SK-N-SH treated with all-trans-retinoic acid at 6 μM for 48 hours (cell line): ENCODE results near the gene MBNL2.

Source experiments
- ATAC-seq: fragments of 200-7000 bp; cut with Tn5 transposase; 3 replicates; pipeline ENCODE4 v1.9.1; 2020; ENCODE audit warnings: mild to moderate bottlenecking, moderate library complexity
- ARNTL ChIP-seq: fragments of 450-650 bp; formaldehyde crosslinking; IDR thresholded peaks from 2 replicates; pipeline ENCODE4 v1.5.0; 2020; ENCODE audit warnings: low read depth, mild to moderate bottlenecking, moderate library complexity, borderline replicate concordance
- CSRNP3 ChIP-seq: fragments of 250-450 bp; sonication (Bioruptor Pico); IDR thresholded peaks from 2 replicates; pipeline ENCODE4 v1.5.1; 2021; ENCODE audit warnings: mild to moderate bottlenecking, moderate library complexity
- ESRRG ChIP-seq: fragments of 250-450 bp; sonication (Bioruptor Pico); IDR thresholded peaks from 2 replicates; pipeline ENCODE4 v1.6.1; 2021; ENCODE audit warnings: mild to moderate bottlenecking
- GLIS3 ChIP-seq: fragments of 250-450 bp; sonication (Bioruptor Pico); IDR thresholded peaks from 2 replicates; pipeline ENCODE4 v1.5.0; 2020; ENCODE audit warnings: mild to moderate bottlenecking, moderate library complexity
- ISL1 ChIP-seq: fragments of 250-450 bp; sonication (Bioruptor Pico); IDR thresholded peaks from 2 replicates; pipeline ENCODE4 v2.1.2; 2022; ENCODE audit warnings: mild to moderate bottlenecking, moderate library complexity
- OSR1 ChIP-seq: fragments of 250-450 bp; sonication (Bioruptor Pico); IDR thresholded peaks from 2 replicates; pipeline ENCODE4 v1.8.0; 2022; ENCODE audit warnings: moderate library complexity, mild to moderate bottlenecking, inconsistent platforms
- PATZ1 ChIP-seq: fragments of 250-450 bp; sonication (Bioruptor Pico); IDR thresholded peaks from 2 replicates; pipeline ENCODE4 v1.8.0; 2020; ENCODE audit warnings: mild to moderate bottlenecking, moderate library complexity, borderline replicate concordance
- PPARA ChIP-seq: fragments of 250-450 bp; sonication (Bioruptor Pico); IDR thresholded peaks from 2 replicates; pipeline ENCODE4 v1.5.0; 2020; ENCODE audit warnings: mild to moderate bottlenecking, borderline replicate concordance
- RARB ChIP-seq: fragments of 250-450 bp; sonication (Bioruptor Pico); IDR thresholded peaks from 2 replicates; pipeline ENCODE4 v1.8.0; 2021; ENCODE audit warnings: mild to moderate bottlenecking, moderate library complexity
- SNAI2 ChIP-seq: fragments of 250-450 bp; sonication (Bioruptor Pico); IDR thresholded peaks from 2 replicates; pipeline ENCODE4 v1.5.0; 2020; ENCODE audit warnings: mild to moderate bottlenecking, moderate library complexity
- TCF4 ChIP-seq: fragments of 250-450 bp; sonication (Bioruptor Pico); IDR thresholded peaks from 2 replicates; pipeline ENCODE4 v1.8.0; 2021; ENCODE audit warnings: mild to moderate bottlenecking, moderate library complexity, borderline replicate concordance
- TOX ChIP-seq: fragments of 250-450 bp; sonication (Bioruptor Pico); IDR thresholded peaks from 2 replicates; pipeline ENCODE4 v1.8.0; 2021; ENCODE audit warnings: mild to moderate bottlenecking, moderate library complexity, borderline replicate concordance
- TSHZ2 ChIP-seq: fragments of 250-450 bp; sonication (Bioruptor Pico); IDR thresholded peaks from 2 replicates; pipeline ENCODE4 v1.5.0; 2020; ENCODE audit warnings: mild to moderate bottlenecking, moderate library complexity
- ZFP3 ChIP-seq: fragments of 250-450 bp; sonication (Bioruptor Pico); IDR thresholded peaks from 2 replicates; pipeline ENCODE4 v1.5.0; 2020; ENCODE audit warnings: mild to moderate bottlenecking, moderate library complexity
- ZFP30 ChIP-seq: fragments of 450-650 bp; formaldehyde crosslinking; IDR thresholded peaks from 2 replicates; pipeline ENCODE4 v1.5.0; 2022; ENCODE audit warnings: mild to moderate bottlenecking, moderate library complexity
- ZNF565 ChIP-seq: fragments of 450-650 bp; formaldehyde crosslinking; conservative IDR thresholded peaks from 2 replicates; pipeline ENCODE4 v1.5.0; 2020; ENCODE audit warnings: low read depth, mild to moderate bottlenecking, moderate library complexity
- ZNF70 ChIP-seq: fragments of 450-650 bp; formaldehyde crosslinking; IDR thresholded peaks from 2 replicates; pipeline ENCODE4 v1.5.0; 2020; ENCODE audit warnings: mild to moderate bottlenecking, moderate library complexity
- ZNF8 ChIP-seq: fragments of 450-650 bp; formaldehyde crosslinking; IDR thresholded peaks from 2 replicates; pipeline ENCODE4 v1.5.0; 2020; ENCODE audit warnings: mild to moderate bottlenecking, moderate library complexity
- TF ChIP-seq, protein P1 (sequence below): fragments of 250-450 bp; sonication (Bioruptor Pico); IDR thresholded peaks from 2 replicates; pipeline ENCODE4 v1.8.0; 2021; ENCODE audit warnings: low read depth, mild to moderate bottlenecking, moderate library complexity, borderline replicate concordance
- TF ChIP-seq, protein P2 (sequence below): fragments of 250-450 bp; sonication (Bioruptor Pico); IDR thresholded peaks from 2 replicates; pipeline ENCODE4 v1.5.1; 2020; ENCODE audit warnings: low read depth, mild to moderate bottlenecking, moderate library complexity

The MBNL2 gene

GRCh38 chr13:97403893-97404750 is 182.0 kb downstream of the MBNL2 start:
- no peak for ATAC-seq
- TF ChIP-seq ZNF8 (CRISPR knock-in tag) = no peak
- TF ChIP-seq ZNF70 (CRISPR knock-in tag) = no peak
- TF ChIP-seq, protein P1, sequence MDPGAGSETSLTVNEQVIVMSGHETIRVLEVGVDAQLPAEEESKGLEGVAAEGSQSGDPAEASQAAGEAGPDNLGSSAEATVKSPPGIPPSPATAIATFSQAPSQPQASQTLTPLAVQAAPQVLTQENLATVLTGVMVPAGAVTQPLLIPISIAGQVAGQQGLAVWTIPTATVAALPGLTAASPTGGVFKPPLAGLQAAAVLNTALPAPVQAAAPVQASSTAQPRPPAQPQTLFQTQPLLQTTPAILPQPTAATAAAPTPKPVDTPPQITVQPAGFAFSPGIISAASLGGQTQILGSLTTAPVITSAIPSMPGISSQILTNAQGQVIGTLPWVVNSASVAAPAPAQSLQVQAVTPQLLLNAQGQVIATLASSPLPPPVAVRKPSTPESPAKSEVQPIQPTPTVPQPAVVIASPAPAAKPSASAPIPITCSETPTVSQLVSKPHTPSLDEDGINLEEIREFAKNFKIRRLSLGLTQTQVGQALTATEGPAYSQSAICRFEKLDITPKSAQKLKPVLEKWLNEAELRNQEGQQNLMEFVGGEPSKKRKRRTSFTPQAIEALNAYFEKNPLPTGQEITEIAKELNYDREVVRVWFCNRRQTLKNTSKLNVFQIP (CRISPR knock-in tag) = no peak
- no peak for TF ChIP-seq ISL1 (CRISPR knock-in tag)
- TF ChIP-seq PATZ1 (CRISPR knock-in tag) = no peak
- TF ChIP-seq, protein P2, sequence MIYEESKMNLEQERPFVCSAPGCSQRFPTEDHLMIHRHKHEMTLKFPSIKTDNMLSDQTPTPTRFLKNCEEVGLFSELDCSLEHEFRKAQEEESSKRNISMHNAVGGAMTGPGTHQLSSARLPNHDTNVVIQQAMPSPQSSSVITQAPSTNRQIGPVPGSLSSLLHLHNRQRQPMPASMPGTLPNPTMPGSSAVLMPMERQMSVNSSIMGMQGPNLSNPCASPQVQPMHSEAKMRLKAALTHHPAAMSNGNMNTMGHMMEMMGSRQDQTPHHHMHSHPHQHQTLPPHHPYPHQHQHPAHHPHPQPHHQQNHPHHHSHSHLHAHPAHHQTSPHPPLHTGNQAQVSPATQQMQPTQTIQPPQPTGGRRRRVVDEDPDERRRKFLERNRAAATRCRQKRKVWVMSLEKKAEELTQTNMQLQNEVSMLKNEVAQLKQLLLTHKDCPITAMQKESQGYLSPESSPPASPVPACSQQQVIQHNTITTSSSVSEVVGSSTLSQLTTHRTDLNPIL (CRISPR knock-in tag) = no peak
- no peak for TF ChIP-seq SNAI2 (CRISPR knock-in tag)
- TF ChIP-seq ARNTL (CRISPR knock-in tag) = no peak
- TF ChIP-seq PPARA (CRISPR knock-in tag) = no peak

GRCh38 chr13:97407540-97407939 is 185.4 kb downstream of the MBNL2 start:
- ATAC-seq = no peak
- TF ChIP-seq, protein P2 (CRISPR knock-in tag) = no peak
- TF ChIP-seq PPARA (CRISPR knock-in tag) (no peak), ZNF565 (CRISPR knock-in tag) (no peak), TCF4 (CRISPR knock-in tag) (no peak), RARB (CRISPR knock-in tag) (no peak), OSR1 (CRISPR knock-in tag) (no peak), TSHZ2 (no peak), TOX (no peak), ZNF8 (CRISPR knock-in tag) (no peak), GLIS3 (no peak), CSRNP3 (CRISPR knock-in tag) (no peak), ISL1 (CRISPR knock-in tag) (no peak), SNAI2 (CRISPR knock-in tag) (no peak), ZFP30 (CRISPR knock-in tag) (no peak)

DNA sequence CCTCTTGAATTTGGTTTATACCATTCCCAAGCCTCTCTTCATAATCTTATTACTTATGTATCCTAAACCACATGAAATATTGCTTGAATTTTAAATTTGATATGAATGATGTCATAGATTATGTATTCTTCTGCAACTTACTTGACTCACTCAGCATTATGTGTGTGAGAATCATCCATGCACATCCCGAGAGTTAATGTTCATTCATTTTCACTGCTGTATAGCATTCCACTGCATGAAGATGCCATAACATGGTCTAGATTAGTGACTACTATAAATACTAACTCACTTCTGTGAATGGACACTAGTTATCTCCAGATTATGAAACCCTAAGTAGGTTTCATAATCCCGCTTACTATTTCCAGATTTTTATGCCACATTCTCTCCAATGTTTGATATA is 186.8 kb downstream of the MBNL2 start:
- ATAC-seq = no peak
- TF ChIP-seq TSHZ2 (no peak), PPARA (CRISPR knock-in tag) (no peak), ZFP3 (CRISPR knock-in tag) (no peak), GLIS3 (no peak), ZNF8 (CRISPR knock-in tag) (no peak), ESRRG (CRISPR knock-in tag) (no peak)
- TF ChIP-seq, protein P2 (CRISPR knock-in tag) = no peak
